Suppressor macrophage treated with lipopolysaccharide for 1 hour (primary cell): ENCODE measurements around the gene CHCHD3.
"Not testable (repeated sequence)": the region's sequence is repeated elsewhere in the genome, so short reads cannot be mapped to it uniquely, and the experiment has no call there.

Source experiments
- DNase-seq, 3 donors: peaks; one replicate each; pipeline ENCODE4 v3.0.0-alpha.2; 2020 to 2022

Gene CHCHD3

DNA sequence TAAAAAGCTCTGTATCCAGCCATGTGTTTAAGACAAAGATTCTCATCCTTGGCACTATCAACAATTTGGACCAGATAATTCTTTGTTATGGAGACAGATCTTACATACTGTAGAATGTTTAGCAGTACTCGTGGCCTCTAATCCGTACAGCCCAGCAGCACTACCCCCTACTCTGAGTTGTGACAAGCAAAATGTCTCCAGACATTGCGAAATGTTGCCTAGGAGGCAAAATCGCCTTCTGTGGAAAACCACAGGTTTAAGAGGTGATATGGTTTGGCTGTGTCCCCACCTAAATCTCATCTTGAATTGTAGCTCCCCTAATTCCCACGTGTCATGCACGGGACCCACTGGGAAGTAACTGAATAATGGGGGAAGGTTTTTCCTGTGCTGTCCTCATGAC lies 186.7 kb downstream of the CHCHD3 start:
- DNase-seq = no peak

- no peak for DNase-seq
These were observed 188.3 kb downstream of the CHCHD3 start for GRCh38 chr7:132893560-132893959.

- not testable (repeated sequence) for DNase-seq
These were observed 189.1 kb downstream of the CHCHD3 start for GRCh38 chr7:132892744-132893143.

DNA sequence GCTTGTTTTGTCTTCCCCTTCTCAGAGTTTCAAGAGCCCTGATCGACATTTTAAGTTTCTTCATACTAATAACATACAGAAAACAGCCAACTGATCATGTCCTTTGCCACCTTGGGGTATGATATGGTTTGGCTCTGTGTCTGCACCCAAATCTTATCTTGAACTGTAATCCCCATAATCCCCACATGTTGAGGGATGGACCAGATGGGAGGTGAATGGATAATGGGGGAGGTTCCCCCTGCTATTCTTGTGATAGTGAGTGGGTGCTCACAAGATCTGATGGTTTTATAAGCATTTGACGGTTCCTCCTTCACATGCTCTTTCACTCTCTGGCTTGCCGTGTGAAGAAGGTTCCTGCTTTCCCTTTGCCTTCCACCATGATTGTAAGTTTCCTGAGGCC lies 190.3 kb downstream of the CHCHD3 start:
- no peak for DNase-seq

- no peak for DNase-seq
These were observed 199.0 kb downstream of the CHCHD3 start for GRCh38 chr7:132882714-132883428.

DNA sequence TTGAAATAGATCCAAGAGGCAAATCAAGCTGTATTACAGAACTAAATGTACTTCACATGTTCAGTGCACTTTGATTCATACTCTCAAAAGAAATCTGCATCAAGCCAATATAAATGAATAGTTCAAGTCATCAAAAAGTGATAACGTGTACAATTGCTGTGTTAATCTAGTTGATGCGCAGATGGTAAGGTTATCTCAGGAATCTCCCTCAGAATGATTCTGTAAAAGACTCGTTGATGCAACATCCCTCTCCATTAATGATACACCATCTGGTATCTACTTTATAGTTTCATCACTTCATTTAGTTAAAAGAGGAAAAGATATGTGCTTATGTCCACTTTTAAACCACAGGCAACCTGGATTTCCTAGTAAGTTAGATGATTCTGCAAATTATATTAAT lies 200.6 kb downstream of the CHCHD3 start:
- no peak for DNase-seq

- DNase-seq = no peak
These were observed 202.3 kb downstream of the CHCHD3 start for GRCh38 chr7:132879579-132879978.

DNA sequence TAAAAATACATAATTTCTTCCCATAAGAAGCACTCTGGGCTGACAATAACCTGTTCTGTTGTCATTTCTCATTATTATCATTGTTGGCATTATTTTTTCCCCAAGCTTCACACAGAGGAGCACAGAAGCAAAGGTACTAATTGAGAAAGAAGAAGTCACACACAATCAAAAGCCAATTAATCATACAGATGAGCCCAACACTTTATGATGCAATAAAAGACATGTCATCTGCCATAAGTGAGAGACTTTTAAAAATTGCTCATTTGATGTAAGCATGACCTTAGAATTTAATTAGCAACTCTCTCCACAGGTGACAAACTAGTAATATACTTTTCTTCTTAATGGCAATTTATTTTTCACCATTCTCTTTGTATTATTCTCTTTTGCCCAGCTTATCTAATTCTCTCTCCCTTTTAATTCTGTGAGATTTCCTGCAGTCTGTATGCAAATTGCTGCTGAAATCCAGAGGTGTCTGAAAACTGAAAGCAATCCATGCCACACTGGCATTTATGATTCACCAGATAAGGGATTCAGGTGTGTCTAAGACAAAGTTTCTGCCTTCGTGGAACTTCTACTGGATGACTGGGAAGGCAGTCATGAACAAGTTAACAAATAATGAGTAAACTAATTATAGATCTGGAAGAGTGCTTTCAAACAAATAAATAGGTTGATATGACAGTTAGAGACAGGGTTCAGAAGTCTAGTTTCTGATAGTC lies 203.5 kb downstream of the CHCHD3 start:
- peak in 1 of 3 donors; percentile 7 for DNase-seq

DNA sequence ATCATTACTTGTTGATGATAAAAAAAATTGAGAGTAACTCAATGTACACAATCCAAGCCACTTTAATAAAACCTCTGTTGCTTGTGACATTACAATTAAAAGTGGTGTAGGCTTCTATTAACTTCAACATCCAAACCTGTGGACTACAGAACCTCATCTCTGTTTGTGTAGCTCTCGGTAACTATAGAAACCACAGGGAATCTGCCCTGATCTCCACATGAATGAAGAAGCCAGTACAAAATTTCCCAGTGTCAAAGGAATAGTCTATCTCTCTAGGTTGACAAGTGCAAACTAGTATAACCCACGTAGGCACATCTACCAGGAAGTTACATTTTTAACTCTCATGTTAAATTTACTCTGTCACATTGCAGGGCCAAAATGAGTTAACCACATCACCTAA lies 204.3 kb downstream of the CHCHD3 start:
- no peak for DNase-seq

DNA sequence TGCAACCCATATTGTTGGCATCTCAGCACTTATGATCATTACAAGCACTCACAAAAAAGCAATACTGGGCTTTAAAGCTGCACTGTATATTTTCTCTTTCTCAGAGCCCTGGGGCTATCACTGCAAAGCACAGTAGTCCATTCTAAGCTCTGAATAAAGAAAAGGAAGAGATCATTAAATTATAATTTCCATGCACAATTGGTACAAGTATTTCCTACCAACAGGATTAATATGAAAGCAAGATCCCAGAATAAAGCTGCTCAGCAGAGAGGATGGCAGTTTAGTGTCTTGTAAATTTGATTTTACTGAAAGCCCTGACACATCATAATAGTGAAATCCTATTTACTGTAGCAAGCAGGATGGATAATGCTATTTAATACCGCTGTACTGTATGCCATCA lies 205.3 kb downstream of the CHCHD3 start:
- no peak for DNase-seq

- DNase-seq = no peak
These were observed 209.9 kb downstream of the CHCHD3 start for GRCh38 chr7:132872034-132872433.

- no peak for DNase-seq
These were observed 210.5 kb downstream of the CHCHD3 start for GRCh38 chr7:132871419-132871818.

GRCh38 chr7:132869166-132869861 lies 212.6 kb downstream of the CHCHD3 start:
- peak in 2 of 3 donors; percentile 18 to 22 for DNase-seq

GRCh38 chr7:132866551-132866950 lies 215.3 kb downstream of the CHCHD3 start:
- DNase-seq = no peak

DNA sequence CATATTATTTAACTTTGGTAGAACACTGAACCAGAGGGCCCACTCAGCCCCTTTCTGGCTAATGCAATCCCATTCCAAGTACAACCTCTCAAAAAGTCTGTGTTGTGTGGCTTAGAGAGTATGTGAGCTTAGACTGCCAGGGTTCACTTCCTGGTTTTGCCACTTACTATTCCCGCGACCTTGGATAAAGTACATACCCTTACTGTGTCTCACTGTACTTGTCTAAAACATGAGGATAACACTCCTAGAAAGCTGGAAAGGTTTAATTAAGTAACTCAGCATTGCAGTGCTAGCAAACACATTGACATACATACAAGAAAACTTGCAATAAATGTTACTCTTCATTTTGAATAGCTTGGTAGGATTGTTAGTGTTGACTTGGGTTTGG lies 215.8 kb downstream of the CHCHD3 start:
- no peak for DNase-seq

- no peak for DNase-seq
These were observed 216.3 kb downstream of the CHCHD3 start for GRCh38 chr7:132865366-132866143.

- DNase-seq = no peak
These were observed 219.8 kb downstream of the CHCHD3 start for GRCh38 chr7:132861940-132862554.

- DNase-seq = no peak
These were observed 220.5 kb downstream of the CHCHD3 start for GRCh38 chr7:132861424-132861823.

DNA sequence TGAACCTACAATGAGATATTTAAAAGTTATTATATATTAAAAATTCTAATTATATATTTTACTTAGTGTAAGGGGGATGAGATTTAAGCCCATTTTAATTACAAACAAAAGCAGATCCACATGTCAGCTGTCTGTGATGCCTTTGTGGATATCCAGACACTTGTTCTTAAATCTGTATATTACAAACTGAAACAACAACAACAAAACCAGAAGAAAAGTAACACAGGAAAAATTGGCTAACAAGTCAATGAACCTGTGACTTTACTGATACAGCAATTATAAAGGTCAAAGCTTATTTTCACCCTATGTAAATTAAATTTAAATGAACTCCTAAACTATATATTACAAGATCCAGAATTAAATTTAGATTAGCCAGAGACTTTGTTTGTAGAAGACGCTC lies 222.7 kb downstream of the CHCHD3 start:
- DNase-seq = no peak

DNA sequence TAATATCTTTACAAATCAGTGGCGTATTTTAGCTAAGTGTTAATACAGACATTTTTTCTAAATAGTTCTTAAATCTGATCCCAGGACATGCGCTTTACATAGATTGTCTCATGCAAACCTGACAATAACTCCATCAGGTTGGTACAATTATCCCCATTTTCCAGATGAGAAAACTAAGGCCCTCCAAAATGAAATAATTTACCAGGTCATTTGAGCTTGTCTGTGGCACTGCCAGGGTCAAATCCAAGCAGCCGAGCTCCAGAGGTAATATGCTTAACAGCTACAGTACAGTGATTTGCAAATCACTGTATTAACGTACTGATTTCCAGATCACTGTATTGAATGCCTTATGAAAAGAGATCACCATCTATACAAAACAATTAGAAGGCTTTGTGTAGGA lies 223.1 kb downstream of the CHCHD3 start:
- DNase-seq = no peak

DNA sequence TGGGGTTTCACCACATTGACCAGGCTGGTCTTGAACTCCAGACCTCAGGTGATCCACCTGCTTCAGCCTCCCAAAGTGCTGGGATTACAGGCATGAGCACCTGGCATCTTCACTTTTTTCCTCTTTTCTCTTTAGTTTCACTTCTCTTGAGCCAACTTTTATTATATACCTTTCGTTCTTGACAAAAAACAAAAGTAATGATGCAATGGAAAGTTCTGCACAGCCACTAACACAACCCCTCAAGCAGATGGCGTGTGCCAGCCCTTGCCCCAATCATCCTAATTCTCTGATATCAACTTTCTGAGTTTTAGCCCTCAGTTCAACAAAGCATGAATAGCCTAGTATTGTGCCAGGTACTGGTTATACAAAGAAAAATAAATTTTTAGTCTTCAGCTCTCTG lies 223.6 kb downstream of the CHCHD3 start:
- no peak for DNase-seq

- no peak for DNase-seq
These were observed 224.2 kb downstream of the CHCHD3 start for GRCh38 chr7:132857703-132858102.

GRCh38 chr7:132857031-132857430 lies 224.9 kb downstream of the CHCHD3 start:
- DNase-seq = no peak
